HepG2 (cell line): Measurements from ENCODE around the gene THY1. TPM values are rescaled to one million over a fixed set of nuclear protein-coding genes. Genes with fewer than 3 reads are reported as not detected.

Experiments used
- ATAC-seq: fragments of 200-7000 bp; cut with Tn5 transposase; 3 replicates; pipeline ENCODE4 v1.9.1; 2020; ENCODE audit warnings: mild to moderate bottlenecking, moderate library complexity
- Bru-seq: library from RNA; stranded (reverse); fragments of 400-500 nt; gene quantifications from one replicate; lab custom pipeline; 2021; lab: Mats Ljungman, UMichigan
- BruChase-seq, 2 experiments: library from RNA; stranded (reverse); fragments of 400-500 nt; gene quantifications; one replicate each; lab custom pipeline; 2021; lab: Mats Ljungman, UMichigan
- BruUV-seq: library from RNA; stranded (reverse); fragments of 400-500 nt; replicated peaks from 2 replicates; lab custom pipeline; 2021; lab: Mats Ljungman, UMichigan
- CTCF ChIA-PET: fragments of 300-600 bp; formaldehyde crosslinking; extraction: SDS; loops from one replicate; lab custom pipeline; 2021; ENCODE audit warnings: low total read pairs, inconsistent platforms, low intra/inter-chr PET ratio; lab: Yijun Ruan, JAX
- POLR2A ChIA-PET: fragments of 350-600 bp; sonication (Branson Sonifier 250); formaldehyde crosslinking; loops from one replicate; lab custom pipeline; 2020; ENCODE audit warnings: antibody characterized with exemption, inconsistent platforms; lab: Yijun Ruan, JAX
- DNase-seq: peaks from one replicate; pipeline ENCODE4 v3.0.0-alpha.2; 2015; ENCODE audit warnings: low spot score
- FAIRE-seq: peaks from 3 replicates; lab custom pipeline; 2011; peaks lifted over from hg19 to GRCh38; lab: Jason Lieb, UNC
- H2AFZ ChIP-seq: one replicate; pipeline ENCODE4 v1.6.1; 2011; ENCODE audit warnings: low read length, inconsistent platforms
- H3K27ac ChIP-seq: fragments of 300-600 bp; 3 replicates; pipeline ENCODE4 v1.8.0; 2011; ENCODE audit warnings: mixed run types, mild to moderate bottlenecking, mixed read lengths, low read length, inconsistent platforms; ENCODE audit not compliant: insufficient read depth; ENCODE audit errors: extremely low read length
- H3K27me3 ChIP-seq, 2 experiments: fragments of 200-600 bp in 1 of 2; 2 replicates in 1 of 2; 3 replicates in 1 of 2; pipeline versions ENCODE4 v1.6.0 to v1.8.0; 2011; ENCODE audit warnings: low read length in 2 of 2, mild to moderate bottlenecking in 2 of 2, moderate library complexity in 2 of 2, inconsistent platforms in 1 of 2; ENCODE audit not compliant: insufficient read depth in 2 of 2, control insufficient read depth in 1 of 2
- H3K36me3 ChIP-seq, 2 experiments: fragments of 200-600 bp in 1 of 2; replicated peaks in 1 of 2; 2 replicates in 1 of 2; 3 replicates in 1 of 2; pipeline versions ENCODE4 v1.5.1 to v1.8.0; 2011; ENCODE audit warnings: low read length in 2 of 2, inconsistent platforms in 1 of 2; ENCODE audit not compliant: insufficient read depth in 2 of 2, control insufficient read depth in 1 of 2
- H3K4me1 ChIP-seq: 2 replicates; pipeline ENCODE4 v1.5.1; 2012; ENCODE audit warnings: low read length, inconsistent platforms; ENCODE audit not compliant: insufficient read depth
- H3K4me2 ChIP-seq: 2 replicates; pipeline ENCODE4 v1.6.0; 2011; ENCODE audit warnings: low read depth, low read length, inconsistent platforms
- H3K4me3 ChIP-seq, 3 experiments: fragments of 200-600 bp in 1 of 3; sonication (generic), shearing (Covaris generic) in 1 of 3; replicated peaks in 1 of 3; 2 replicates each; pipeline ENCODE4 v1.5.1; 2011 to 2016; ENCODE audit warnings: low read length in 3 of 3, inconsistent platforms in 2 of 3, low read depth in 2 of 3, mild to moderate bottlenecking in 2 of 3, control low read depth in 1 of 3, mixed read lengths in 1 of 3; ENCODE audit not compliant: insufficient read depth in 1 of 3
- H3K79me2 ChIP-seq: one replicate; pipeline ENCODE4 v1.6.1; 2011; ENCODE audit warnings: low read length, inconsistent platforms; ENCODE audit not compliant: insufficient read depth
- H3K9ac ChIP-seq: 2 replicates; pipeline ENCODE4 v1.6.0; 2011; ENCODE audit warnings: mild to moderate bottlenecking, low read depth, low read length, inconsistent platforms; ENCODE audit not compliant: insufficient read depth
- H3K9me3 ChIP-seq: 2 replicates; pipeline ENCODE4 v1.5.1; 2012; ENCODE audit warnings: mild to moderate bottlenecking, low read length
- H4K20me1 ChIP-seq: 2 replicates; pipeline ENCODE4 v1.6.0; 2011; ENCODE audit warnings: inconsistent platforms, mild to moderate bottlenecking, low read length, moderate library complexity; ENCODE audit not compliant: insufficient read depth
- CREBL2 ChIP-seq: sonication (generic); formaldehyde crosslinking; IDR thresholded peaks from 2 replicates; pipeline ENCODE4 v1.8.1; 2023; ENCODE audit warnings: missing genetic modification reagents, mild to moderate bottlenecking, borderline replicate concordance
- FOXK2 ChIP-seq: fragments of 450-650 bp; IDR thresholded peaks from 2 replicates; pipeline ENCODE4 v1.6.1; 2016
- POLR2A ChIP-seq, 2 experiments: IDR thresholded peaks; 2 replicates each; pipeline ENCODE4 v1.6.1; 2011; ENCODE audit warnings: low read depth in 2 of 2, low read length in 2 of 2, mild to moderate bottlenecking in 1 of 2, moderate library complexity in 1 of 2; ENCODE audit not compliant: insufficient read depth in 1 of 2
- POLR2AphosphoS5 ChIP-seq: IDR thresholded peaks from 2 replicates; pipeline ENCODE4 v1.6.1; 2012; ENCODE audit warnings: low read depth, low read length
- RFXAP ChIP-seq: sonication (generic); formaldehyde crosslinking; IDR thresholded peaks from 2 replicates; pipeline ENCODE4 v1.4.0; 2020; ENCODE audit warnings: missing genetic modification reagents, borderline replicate concordance
- TRIM24 ChIP-seq: sonication (generic); formaldehyde crosslinking; IDR thresholded peaks from 2 replicates; pipeline ENCODE4 v1.8.0; 2022; ENCODE audit warnings: mild to moderate bottlenecking, missing genetic modification reagents
- ZBTB3 ChIP-seq: sonication (generic); formaldehyde crosslinking; IDR thresholded peaks from 2 replicates; pipeline ENCODE4 v1.4.0; 2020; ENCODE audit warnings: low read depth, mild to moderate bottlenecking, moderate library complexity, missing genetic modification reagents, borderline replicate concordance
- ZNF513 ChIP-seq: sonication (generic); formaldehyde crosslinking; conservative IDR thresholded peaks from 2 replicates; pipeline ENCODE4 v1.5.0; 2020; ENCODE audit warnings: missing genetic modification reagents
- ZNF570 ChIP-seq: sonication (generic); formaldehyde crosslinking; IDR thresholded peaks from 2 replicates; pipeline ENCODE4 v1.4.0; 2020; ENCODE audit warnings: mild to moderate bottlenecking, missing genetic modification reagents, borderline replicate concordance
- ZNF572 ChIP-seq: sonication (generic); formaldehyde crosslinking; IDR thresholded peaks from 2 replicates; pipeline ENCODE4 v1.5.1; 2020; ENCODE audit warnings: mild to moderate bottlenecking, missing genetic modification reagents
- ZNF816 ChIP-seq: sonication (generic); formaldehyde crosslinking; IDR thresholded peaks from 2 replicates; pipeline ENCODE4 v1.8.0; 2022; ENCODE audit warnings: missing genetic modification reagents, mild to moderate bottlenecking, borderline replicate concordance
- ZNF891 ChIP-seq: sonication (generic); formaldehyde crosslinking; IDR thresholded peaks from 2 replicates; pipeline ENCODE4 v1.5.0; 2020; ENCODE audit warnings: mild to moderate bottlenecking, missing genetic modification reagents
- WGBS: methylation state at CpG from one replicate; pipeline ENCODE4 v1.1.6; 2017; ENCODE audit warnings: low lambda C conversion rate; 5-methylcytosine and 5-hydroxymethylcytosine counted together
- in situ Hi-C: cut with HindIII; loops from 2 replicates; pipeline ENCODE4 v1.10.0; 2017; ENCODE audit warnings: low pct_unique_long_range_greater_than_20kb; ENCODE audit not compliant: extremely low pct_ligation_motif_present
- intact Hi-C: fragments of 100-400 bp; cut with micrococcal nuclease; formaldehyde crosslinking; loops from one replicate; pipeline ENCODE4 v1.10.0; 2022; ENCODE audit not compliant: unreplicated experiment
- long read RNA-seq, 2 experiments: library from RNA in 1 of 2; library from polyadenylated mRNA in 1 of 2; stranded (forward) in 1 of 2; unstranded in 1 of 2; transcript quantifications; one replicate each; pipeline ENCODE4 v2.0.0, GENCODE V29; 2019 to 2022
- polyA minus RNA-seq, 3 experiments: library from RNA; depleted of rRNA, polyadenylated mRNA; stranded (reverse); fragments of >200 nt; gene quantifications; 2 replicates each; pipeline ENCODE4 v1.2.3, GENCODE V29; 2011; ENCODE audit warnings: low replicate concordance in 1 of 3
- polyA plus RNA-seq, 8 experiments: library from polyadenylated mRNA; depleted of rRNA in 3 of 8; stranded (reverse) in 7 of 8; unstranded in 1 of 8; fragments of >200 nt; fragmentation: Illumina TruSeq in 4 of 8; extraction: Trizol in 4 of 8; gene quantifications; 2 replicates each; pipeline versions ENCODE4 v1.2.1 to v1.2.3, GENCODE V29; 2011 to 2016; ENCODE audit warnings: low read depth in 4 of 8, missing spikeins in 1 of 8, mixed read lengths in 1 of 8; ENCODE audit not compliant: insufficient read depth in 1 of 8
- total RNA-seq, 5 experiments: library from RNA; depleted of rRNA; stranded (reverse); fragments of >200 nt; fragmentation: Illumina TruSeq; extraction: Trizol; gene quantifications; 2 replicates each; pipeline ENCODE4 v1.2.3, GENCODE V29; 2016; ENCODE audit warnings: low read depth in 1 of 5
- TF ChIP-seq, protein P1 (sequence below): sonication (generic); formaldehyde crosslinking; IDR thresholded peaks from 2 replicates; pipeline ENCODE4 v1.5.0; 2020; ENCODE audit warnings: missing genetic modification reagents, mild to moderate bottlenecking, borderline replicate concordance
- TF ChIP-seq, protein P2 (sequence below): sonication (generic); formaldehyde crosslinking; IDR thresholded peaks from 2 replicates; pipeline ENCODE4 v1.4.0; 2020; ENCODE audit warnings: missing genetic modification reagents

THY1 gene
- total RNA-seq (2016; rRNA removed; fragmentation: Illumina TruSeq; extraction: Trizol) = not detected in 2 replicates
- total RNA-seq (2016; cell fraction: cytosol; rRNA removed; fragmentation: Illumina TruSeq; extraction: Trizol; ENCODE audit: low read depth) = not detected in 2 replicates
- not detected in 2 replicates for total RNA-seq (2016; cell fraction: insoluble cytoplasmic fraction; rRNA removed; fragmentation: Illumina TruSeq; extraction: Trizol)
- total RNA-seq (2016; cell fraction: membrane; rRNA removed; fragmentation: Illumina TruSeq; extraction: Trizol) = not detected in 2 replicates
- not detected in 2 replicates for total RNA-seq (2016; cell fraction: nucleus; rRNA removed; fragmentation: Illumina TruSeq; extraction: Trizol)
- not detected in 2 replicates for polyA plus RNA-seq (2011; rRNA removed)
- not detected in 2 replicates for polyA plus RNA-seq (2011; cell fraction: cytosol; rRNA removed)
- polyA plus RNA-seq (2011; cell fraction: nucleus; rRNA removed) = not detected in 2 replicates
- polyA plus RNA-seq (2012) = not detected in 2 replicates
- polyA plus RNA-seq (2016; cell fraction: cytosol; fragmentation: Illumina TruSeq; extraction: Trizol; ENCODE audit: low read depth) = not detected in 2 replicates
- polyA plus RNA-seq (2016; cell fraction: insoluble cytoplasmic fraction; fragmentation: Illumina TruSeq; extraction: Trizol; ENCODE audit: low read depth) = not detected in 2 replicates
- not detected in 2 replicates for polyA plus RNA-seq (2016; cell fraction: membrane; fragmentation: Illumina TruSeq; extraction: Trizol; ENCODE audit: low read depth)
- polyA plus RNA-seq (2016; cell fraction: nucleus; fragmentation: Illumina TruSeq; extraction: Trizol; ENCODE audit: insufficient read depth, low read depth) = not detected in 2 replicates
- polyA minus RNA-seq (2011; rRNA and poly(A)+ RNA removed; ENCODE audit: low replicate concordance) = 0.28 TPM in 1 of 2 replicates, not detected in the other
- polyA minus RNA-seq (2011; cell fraction: cytosol; rRNA and poly(A)+ RNA removed) = not detected in 2 replicates
- not detected in 2 replicates for polyA minus RNA-seq (2011; cell fraction: nucleus; rRNA and poly(A)+ RNA removed)
- Bru-seq, nascent RNA = not detected
- BruChase-seq, experiment 1, labeled RNA remaining after a 6-hour chase = not detected
- BruChase-seq, experiment 2, labeled RNA remaining after a 2-hour chase = not detected
- long read RNA-seq, experiment 1 = 0 reads
- long read RNA-seq, experiment 2 = 0 reads

- POLR2A ChIA-PET = no interaction called here
- ATAC-seq (no peak; the same call in 2 of the 3 replicates), FAIRE-seq (no peak), DNase-seq (no peak)
- Histone ChIP-seq H3K79me2 (no peaks in the 10 kb centered on the region), H3K36me3 (no peaks in the 10 kb centered on the region), H3K9me3 (no peaks in the 10 kb centered on the region), H3K9ac (no peak within 1 kb of the TSS), H3K4me3 (peak within 1 kb of the TSS in 1 of 3 experiments; percentile 33; a peak in 1 of 6 replicates), H3K27ac (no peak within 1 kb of the TSS), H4K20me1 (no peaks in the 10 kb centered on the region), H2AFZ (no peak within 1 kb of the TSS), H3K4me2 (no peak within 1 kb of the TSS; the same call in 1 of the 2 replicates), H3K27me3 (no peaks in the 10 kb centered on the region; a peak in 2 of 5 replicates), H3K4me1 (peaks cover 11% of the 10 kb centered on the region; the same call in 1 of the 2 replicates)
- WGBS = 78% methylated on average over 33 of the region's 41 CpGs
- intact Hi-C loops = no loop called here
- no TSS peak for BruUV-seq
- CTCF ChIA-PET = no interaction called here
- in situ Hi-C loops = no loop called here
- no peak for TF ChIP-seq POLR2AphosphoS5
- TF ChIP-seq ZNF572 (CRISPR knock-in tag) = no peak
- TF ChIP-seq ZBTB3 (CRISPR knock-in tag) = no peak
- TF ChIP-seq ZNF816 (CRISPR knock-in tag) = no peak
- no peak for TF ChIP-seq POLR2A (IDR thresholded peaks at IDR 0.05; ENCODE audit: insufficient read depth in 1 of 2, low read depth in 2 of 2, low read length in 2 of 2)
- TF ChIP-seq TRIM24 (CRISPR knock-in tag) = no peak
- TF ChIP-seq ZNF570 (CRISPR knock-in tag) = no peak
- TF ChIP-seq, protein P1, sequence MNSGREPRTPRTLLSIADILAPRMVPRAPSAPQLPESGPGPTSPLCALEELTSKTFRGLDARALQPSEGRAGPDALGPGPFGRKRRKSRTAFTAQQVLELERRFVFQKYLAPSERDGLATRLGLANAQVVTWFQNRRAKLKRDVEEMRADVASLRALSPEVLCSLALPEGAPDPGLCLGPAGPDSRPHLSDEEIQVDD (CRISPR knock-in tag) = no peak
- TF ChIP-seq, protein P2, sequence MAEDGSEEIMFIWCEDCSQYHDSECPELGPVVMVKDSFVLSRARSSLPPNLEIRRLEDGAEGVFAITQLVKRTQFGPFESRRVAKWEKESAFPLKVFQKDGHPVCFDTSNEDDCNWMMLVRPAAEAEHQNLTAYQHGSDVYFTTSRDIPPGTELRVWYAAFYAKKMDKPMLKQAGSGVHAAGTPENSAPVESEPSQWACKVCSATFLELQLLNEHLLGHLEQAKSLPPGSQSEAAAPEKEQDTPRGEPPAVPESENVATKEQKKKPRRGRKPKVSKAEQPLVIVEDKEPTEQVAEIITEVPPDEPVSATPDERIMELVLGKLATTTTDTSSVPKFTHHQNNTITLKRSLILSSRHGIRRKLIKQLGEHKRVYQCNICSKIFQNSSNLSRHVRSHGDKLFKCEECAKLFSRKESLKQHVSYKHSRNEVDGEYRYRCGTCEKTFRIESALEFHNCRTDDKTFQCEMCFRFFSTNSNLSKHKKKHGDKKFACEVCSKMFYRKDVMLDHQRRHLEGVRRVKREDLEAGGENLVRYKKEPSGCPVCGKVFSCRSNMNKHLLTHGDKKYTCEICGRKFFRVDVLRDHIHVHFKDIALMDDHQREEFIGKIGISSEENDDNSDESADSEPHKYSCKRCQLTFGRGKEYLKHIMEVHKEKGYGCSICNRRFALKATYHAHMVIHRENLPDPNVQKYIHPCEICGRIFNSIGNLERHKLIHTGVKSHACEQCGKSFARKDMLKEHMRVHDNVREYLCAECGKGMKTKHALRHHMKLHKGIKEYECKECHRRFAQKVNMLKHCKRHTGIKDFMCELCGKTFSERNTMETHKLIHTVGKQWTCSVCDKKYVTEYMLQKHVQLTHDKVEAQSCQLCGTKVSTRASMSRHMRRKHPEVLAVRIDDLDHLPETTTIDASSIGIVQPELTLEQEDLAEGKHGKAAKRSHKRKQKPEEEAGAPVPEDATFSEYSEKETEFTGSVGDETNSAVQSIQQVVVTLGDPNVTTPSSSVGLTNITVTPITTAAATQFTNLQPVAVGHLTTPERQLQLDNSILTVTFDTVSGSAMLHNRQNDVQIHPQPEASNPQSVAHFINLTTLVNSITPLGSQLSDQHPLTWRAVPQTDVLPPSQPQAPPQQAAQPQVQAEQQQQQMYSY (CRISPR knock-in tag) = no peak
- TF ChIP-seq ZNF891 = no peak
- no peak for TF ChIP-seq CREBL2 (CRISPR knock-in tag)
- no peak for TF ChIP-seq FOXK2
- no peak for TF ChIP-seq ZNF513 (CRISPR knock-in tag)
- no peak for TF ChIP-seq RFXAP
These were observed at the start of gene THY1 for GRCh38 chr11:119422809-119423508. Gene THY1 (minus strand): TSS chr11:119423172. CDS start chr11:119420905, 2,267 bp downstream.
